K562 (cell line): ENCODE data around the gene TMCC2. TPM values are rescaled to one million over a fixed set of nuclear protein-coding genes. Genes with fewer than 3 reads are reported as not detected.

Experiments
- ATF4 ChIP-seq: fragments of 450-650 bp; formaldehyde crosslinking; IDR thresholded peaks from 2 replicates; pipeline ENCODE4 v1.4.0; 2022; ENCODE audit warnings: mild to moderate bottlenecking, moderate library complexity
- ETV6 ChIP-seq, 3 experiments: fragments of 150-350 bp in 1 of 3; sonication (generic) in 1 of 3; formaldehyde crosslinking in 1 of 3; IDR thresholded peaks; 2 replicates each; pipeline versions ENCODE4 v1.6.1 to v1.8.0; 2014 to 2022; ENCODE audit warnings: borderline replicate concordance in 2 of 3, low read depth in 2 of 3, antibody characterized with exemption in 1 of 3, low read length in 1 of 3, mild to moderate bottlenecking in 1 of 3, missing genetic modification reagents in 1 of 3
- HDAC8 ChIP-seq: fragments of 450-650 bp; IDR thresholded peaks from 2 replicates; pipeline ENCODE4 v1.6.1; 2016; ENCODE audit warnings: mild to moderate bottlenecking, missing genetic modification characterization, moderate library complexity, missing compliant biosample characterization
- PHB2 ChIP-seq: fragments of 450-650 bp; IDR thresholded peaks from 2 replicates; pipeline ENCODE4 v1.6.1; 2017; ENCODE audit warnings: low read depth
- RERE ChIP-seq: sonication (generic); formaldehyde crosslinking; IDR thresholded peaks from 2 replicates; pipeline ENCODE4 v1.8.0; 2023; ENCODE audit warnings: missing genetic modification reagents, mild to moderate bottlenecking, borderline replicate concordance
- SLC30A9 ChIP-seq: fragments of 250-450 bp; sonication (Bioruptor Pico); IDR thresholded peaks from 2 replicates; pipeline ENCODE4 v1.8.0; 2022; ENCODE audit warnings: mild to moderate bottlenecking, moderate library complexity
- TOE1 ChIP-seq, 2 experiments: fragments of 450-650 bp in 1 of 2; sonication (generic) in 1 of 2; formaldehyde crosslinking in 1 of 2; IDR thresholded peaks; 2 replicates each; pipeline versions ENCODE4 v1.7.1 to v1.8.0; 2016 to 2022; ENCODE audit warnings: borderline replicate concordance in 2 of 2, mild to moderate bottlenecking in 2 of 2, antibody characterized with exemption in 1 of 2, inconsistent platforms in 1 of 2, low read depth in 1 of 2, missing genetic modification reagents in 1 of 2, moderate library complexity in 1 of 2
- ZBTB40 ChIP-seq, 2 experiments: fragments of 450-650 bp in 1 of 2; sonication (generic) in 1 of 2; formaldehyde crosslinking in 1 of 2; IDR thresholded peaks; 2 replicates each; pipeline versions ENCODE4 v1.7.1 to v1.9.0; 2016 to 2022; ENCODE audit warnings: inconsistent platforms in 1 of 2, mild to moderate bottlenecking in 1 of 2, missing genetic modification reagents in 1 of 2
- ZEB2 ChIP-seq: fragments of 450-650 bp; IDR thresholded peaks from 2 replicates; pipeline ENCODE4 v1.6.1; 2016
- ZNF561 ChIP-seq: fragments of 450-650 bp; formaldehyde crosslinking; conservative IDR thresholded peaks from 2 replicates; pipeline ENCODE4 v1.4.0; 2020; ENCODE audit warnings: mild to moderate bottlenecking, moderate library complexity
- polyA plus RNA-seq, 8 experiments: library from polyadenylated mRNA; depleted of rRNA in 4 of 8; stranded (reverse) in 5 of 8; unstranded in 3 of 8; fragments of >200 nt; fragmentation: Nextera tagmentation in 2 of 8; fragmentation: Illumina TruSeq in 1 of 8; extraction: Ambion mirVana in 2 of 8; extraction: Trizol in 1 of 8; gene quantifications; 2 replicates each; pipeline versions ENCODE4 v1.2.1 to v1.2.3, GENCODE V29; 2011 to 2014; ENCODE audit warnings: inconsistent platforms in 1 of 8, missing spikeins in 1 of 8
- total RNA-seq, 7 experiments: library from RNA; depleted of rRNA in 6 of 7; stranded (reverse); fragments of >200 nt in 6 of 7; fragmentation: Illumina TruSeq in 2 of 7; extraction: Trizol in 2 of 7; gene quantifications; 2 replicates each; pipeline versions ENCODE4 v1.2.1 to v1.2.3, GENCODE V29; 2011 to 2021; ENCODE audit warnings: low replicate concordance in 1 of 7

Gene TMCC2
- total and polyA plus RNA-seq, 9 of the 15 experiments (the other 6 are each of a cell fraction or from before 2014, with no cell fraction given) = 0.06 to 1.8 (median 0.98) TPM

GRCh38 chr1:205315008-205315618 is 87.4 kb downstream of the TMCC2 start (continued):
- TF ChIP-seq ZBTB40 (IDR thresholded peaks at IDR 0.05) (no peak), ZBTB40 (CRISPR knock-in tag; IDR thresholded peaks at IDR 0.05) (no peak), PHB2 (no peak), SLC30A9 (CRISPR knock-in tag) (no peak), TOE1 (IDR thresholded peaks at IDR 0.05; ENCODE audit: borderline replicate concordance) (no peak), TOE1 (CRISPR knock-in tag; IDR thresholded peaks at IDR 0.05; ENCODE audit: borderline replicate concordance, low read depth) (no peak), ATF4 (no peak), ZNF561 (CRISPR knock-in tag) (no peak), HDAC8 (tag) (no peak), RERE (CRISPR knock-in tag) (no peak), ETV6 (IDR thresholded peaks at IDR 0.05; ENCODE audit: borderline replicate concordance in 1 of 2, low read depth in 2 of 2, low read length in 1 of 2) (no peak), ETV6 (CRISPR knock-in tag; IDR thresholded peaks at IDR 0.05; ENCODE audit: borderline replicate concordance) (no peak), ZEB2 (no peak)
